Measurements from ENCODE around the gene IRX5. TPM values are rescaled to one million over a fixed set of nuclear protein-coding genes. Genes with fewer than 3 reads are reported as not detected.

Gene IRX5
- total RNA-seq, 1 experiment from 2014 or later, result 1.5 TPM

DNA sequence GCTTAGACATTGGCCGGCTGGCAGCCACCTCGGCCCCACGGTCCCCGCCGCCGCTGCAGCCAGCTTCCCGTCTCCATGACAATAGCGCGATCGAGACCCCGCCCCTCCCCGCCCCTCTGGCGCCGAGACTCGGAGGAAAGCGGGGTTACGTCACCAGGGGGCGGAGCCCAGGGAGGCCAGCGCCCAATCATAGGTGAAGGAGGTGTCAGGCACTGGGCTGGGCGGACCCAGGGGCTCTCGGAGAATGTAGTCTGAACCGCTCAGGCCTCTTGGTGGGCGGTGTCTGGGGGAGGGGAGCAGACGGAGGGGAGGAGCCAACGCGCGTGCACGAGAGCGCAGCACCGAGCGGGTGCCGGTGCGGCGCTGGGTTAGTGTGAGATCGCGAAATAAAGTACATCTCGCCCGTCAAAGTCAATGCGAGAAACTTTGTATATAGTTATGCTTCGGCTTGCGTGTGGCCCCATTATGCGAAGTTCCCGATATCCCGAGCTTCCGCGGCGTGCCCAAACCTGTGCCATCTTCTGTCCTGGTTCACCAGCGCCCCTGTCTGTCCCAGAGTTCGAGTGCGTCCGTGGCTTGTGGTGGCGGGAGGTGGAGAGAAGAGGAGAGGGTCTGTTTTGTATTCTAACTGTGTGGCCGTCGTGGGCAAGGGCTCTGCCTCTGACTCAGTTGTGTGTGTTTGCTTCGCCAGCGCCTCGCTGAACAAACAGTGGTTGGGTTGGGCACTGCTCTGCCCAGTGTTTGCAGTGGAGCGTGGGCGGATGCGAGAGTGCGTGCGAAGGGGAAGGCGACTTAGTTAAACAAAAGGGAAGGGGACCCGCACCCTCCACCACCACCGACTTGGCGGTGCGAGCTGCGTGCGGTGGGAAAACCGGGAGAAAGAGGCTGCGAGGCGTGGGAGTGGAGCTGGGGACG lies 1.3 kb upstream of the IRX5 start:
- peak; percentile 99 for DNase-seq (ENCODE audit: extremely low read depth, low read depth)

DNA sequence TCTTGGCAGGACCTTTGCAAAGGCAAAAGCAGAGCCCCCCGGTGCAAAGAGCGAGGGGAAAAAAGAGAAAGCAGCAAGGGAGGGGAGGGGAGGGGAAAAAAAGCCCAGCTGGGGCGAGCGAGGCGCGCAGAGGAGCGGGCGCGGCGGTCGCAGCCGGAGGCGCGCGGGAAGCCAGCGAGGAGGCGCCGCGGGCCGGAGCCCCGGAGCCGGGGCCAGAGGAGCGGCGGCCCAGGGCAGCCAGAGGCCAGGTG lies 129 bp downstream of the IRX5 start:
- DNase-seq (ENCODE audit: extremely low read depth, low read depth), result no peak

DNA sequence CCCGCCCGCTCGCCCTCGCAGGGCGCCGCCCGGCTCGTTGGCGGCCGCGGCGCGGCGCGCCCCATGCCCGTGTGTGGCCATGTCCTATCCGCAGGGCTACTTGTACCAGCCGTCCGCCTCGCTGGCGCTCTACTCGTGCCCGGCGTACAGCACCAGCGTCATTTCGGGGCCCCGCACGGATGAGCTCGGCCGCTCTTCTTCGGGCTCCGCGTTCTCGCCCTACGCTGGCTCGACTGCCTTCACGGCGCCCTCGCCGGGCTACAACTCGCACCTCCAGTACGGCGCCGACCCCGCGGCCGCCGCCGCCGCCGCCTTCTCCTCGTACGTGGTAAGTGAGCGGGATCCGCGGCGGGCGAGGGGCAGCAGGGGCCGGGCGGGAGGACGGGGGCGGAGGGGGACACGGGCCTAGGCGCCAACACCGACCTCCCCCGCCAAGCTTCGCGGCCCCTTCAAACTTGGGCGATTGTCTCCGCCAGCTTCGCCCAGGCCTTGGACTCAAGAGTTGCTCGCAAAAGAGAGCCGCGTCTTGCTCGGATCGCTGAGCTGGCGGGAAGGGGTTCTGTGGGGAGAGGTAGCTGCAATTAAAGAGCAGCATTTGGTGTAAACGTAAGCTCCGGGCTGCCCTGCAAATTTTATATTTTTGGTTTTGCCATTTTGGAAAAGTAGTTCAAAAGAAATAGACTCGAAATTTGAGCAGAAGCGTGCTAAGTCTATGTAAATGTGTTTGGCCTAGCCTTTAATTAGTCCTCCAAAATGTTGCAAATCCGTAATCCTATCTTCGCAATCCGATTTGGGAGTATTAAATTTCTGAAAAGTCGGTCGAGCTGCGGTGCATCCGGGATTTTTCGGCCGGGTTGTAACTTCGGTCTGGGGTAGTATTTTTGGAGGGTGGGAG lies 702 bp downstream of the IRX5 start:
- no peak for DNase-seq (ENCODE audit: extremely low read depth, low read depth)

DNA sequence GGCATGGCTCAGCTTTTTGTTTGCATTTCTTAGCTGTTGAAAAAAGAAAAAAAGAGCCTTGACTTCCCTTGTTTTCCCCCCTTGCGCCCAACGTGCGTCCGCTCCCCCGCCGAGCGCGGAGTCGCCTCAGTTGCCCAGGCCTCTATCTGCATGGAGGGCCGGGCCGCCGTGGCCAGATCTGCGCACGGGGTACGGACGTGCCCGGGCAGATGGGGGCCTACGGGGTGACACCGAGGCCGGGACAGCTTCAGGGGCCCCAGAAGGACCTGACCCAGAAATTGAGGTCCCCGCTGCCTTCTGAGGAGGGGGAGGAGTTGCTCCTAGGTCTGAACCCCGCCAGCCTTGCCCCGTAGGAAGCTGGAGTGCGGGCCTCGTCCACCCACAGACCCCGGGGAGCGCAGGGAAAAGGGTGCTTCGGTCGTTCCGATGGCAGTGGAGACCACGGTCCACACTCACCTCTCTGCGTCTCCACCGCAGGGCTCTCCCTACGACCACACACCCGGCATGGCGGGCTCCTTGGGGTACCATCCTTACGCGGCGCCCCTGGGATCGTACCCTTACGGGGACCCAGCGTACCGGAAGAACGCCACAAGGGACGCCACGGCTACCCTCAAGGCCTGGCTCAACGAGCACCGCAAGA lies 1.5 kb downstream of the IRX5 start:
- no peak for DNase-seq (ENCODE audit: extremely low read depth, low read depth)

DNA sequence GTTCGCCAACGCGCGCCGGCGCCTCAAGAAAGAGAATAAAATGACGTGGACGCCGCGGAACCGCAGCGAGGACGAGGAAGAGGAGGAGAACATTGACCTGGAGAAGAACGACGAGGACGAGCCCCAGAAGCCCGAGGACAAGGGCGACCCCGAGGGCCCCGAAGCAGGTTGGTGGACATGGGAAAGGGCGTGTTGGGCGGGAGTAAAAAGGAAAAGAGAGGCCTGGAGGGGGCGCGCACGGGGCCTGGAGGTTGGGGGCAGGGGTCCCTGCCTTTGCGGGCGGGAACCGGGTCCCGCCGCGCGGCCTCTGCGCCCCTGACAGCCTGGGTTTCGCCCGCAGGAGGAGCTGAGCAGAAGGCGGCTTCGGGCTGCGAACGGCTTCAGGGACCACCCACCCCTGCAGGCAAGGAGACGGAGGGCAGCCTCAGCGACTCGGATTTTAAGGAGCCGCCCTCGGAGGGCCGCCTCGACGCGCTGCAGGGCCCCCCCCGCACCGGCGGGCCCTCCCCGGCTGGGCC lies 2.1 kb downstream of the IRX5 start:
- no peak for DNase-seq (ENCODE audit: extremely low read depth, low read depth)

DNA sequence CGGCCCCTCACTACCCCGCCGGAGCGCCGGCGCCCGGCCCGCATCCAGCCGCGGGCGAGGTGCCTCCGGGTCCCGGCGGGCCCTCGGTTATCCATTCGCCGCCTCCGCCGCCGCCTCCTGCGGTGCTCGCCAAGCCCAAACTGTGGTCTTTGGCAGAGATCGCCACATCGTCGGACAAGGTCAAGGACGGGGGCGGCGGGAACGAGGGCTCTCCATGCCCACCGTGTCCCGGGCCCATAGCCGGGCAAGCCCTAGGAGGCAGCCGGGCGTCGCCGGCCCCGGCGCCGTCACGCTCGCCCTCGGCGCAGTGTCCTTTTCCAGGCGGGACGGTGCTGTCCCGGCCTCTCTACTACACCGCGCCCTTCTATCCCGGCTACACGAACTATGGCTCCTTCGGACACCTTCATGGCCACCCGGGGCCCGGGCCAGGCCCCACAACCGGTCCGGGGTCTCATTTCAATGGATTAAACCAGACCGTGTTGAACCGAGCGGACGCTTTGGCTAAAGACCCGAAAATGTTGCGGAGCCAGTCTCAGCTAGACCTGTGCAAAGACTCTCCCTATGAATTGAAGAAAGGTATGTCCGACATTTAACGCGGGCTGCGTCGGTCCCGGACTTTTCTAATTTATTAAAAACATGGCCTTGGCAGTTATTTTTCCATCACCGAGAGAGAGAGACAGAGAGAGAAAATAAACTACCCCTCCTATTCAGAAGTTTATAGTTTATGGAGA lies 2.8 kb downstream of the IRX5 start:
- DNase-seq (ENCODE audit: extremely low read depth, low read depth), result no peak

DNA sequence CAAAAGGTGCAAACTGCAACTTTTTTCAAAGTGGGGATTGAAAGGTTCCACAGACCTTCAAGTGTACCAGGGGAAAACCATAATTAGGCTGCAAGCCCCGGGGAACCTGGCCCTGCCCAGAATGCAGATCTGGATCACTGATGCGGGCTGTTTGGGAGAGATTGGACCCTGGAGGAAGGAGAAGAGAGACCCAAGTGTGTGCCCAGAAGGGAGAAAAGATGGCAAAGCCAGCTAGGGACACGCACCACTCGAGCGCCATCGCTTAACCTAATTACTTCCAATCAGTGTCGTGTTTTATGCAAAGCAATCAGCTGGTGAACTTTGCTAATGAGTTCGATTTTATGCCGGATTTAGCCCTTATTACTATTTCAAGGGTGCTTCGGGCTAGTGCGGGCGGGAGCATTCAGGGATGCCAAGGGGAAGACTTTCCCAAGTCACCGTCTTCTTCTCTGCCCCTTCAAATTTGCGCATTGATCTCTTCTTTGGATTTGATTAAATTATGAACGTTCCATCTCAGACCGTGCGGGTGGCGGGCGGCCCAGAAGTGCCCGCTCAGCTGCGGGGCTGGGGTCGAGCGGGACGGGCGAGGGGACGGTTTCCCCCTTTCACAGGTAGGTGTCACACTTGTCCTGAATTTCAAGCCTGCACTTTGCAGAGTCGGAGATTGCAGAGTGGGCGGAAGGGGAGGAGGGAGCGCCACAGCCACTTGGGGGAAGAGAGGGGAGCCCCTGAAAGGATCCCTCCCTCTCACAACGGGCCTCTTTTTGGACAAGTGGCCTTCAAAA lies 4.0 kb downstream of the IRX5 start:
- no peak for DNase-seq (ENCODE audit: extremely low read depth, low read depth)

DNA sequence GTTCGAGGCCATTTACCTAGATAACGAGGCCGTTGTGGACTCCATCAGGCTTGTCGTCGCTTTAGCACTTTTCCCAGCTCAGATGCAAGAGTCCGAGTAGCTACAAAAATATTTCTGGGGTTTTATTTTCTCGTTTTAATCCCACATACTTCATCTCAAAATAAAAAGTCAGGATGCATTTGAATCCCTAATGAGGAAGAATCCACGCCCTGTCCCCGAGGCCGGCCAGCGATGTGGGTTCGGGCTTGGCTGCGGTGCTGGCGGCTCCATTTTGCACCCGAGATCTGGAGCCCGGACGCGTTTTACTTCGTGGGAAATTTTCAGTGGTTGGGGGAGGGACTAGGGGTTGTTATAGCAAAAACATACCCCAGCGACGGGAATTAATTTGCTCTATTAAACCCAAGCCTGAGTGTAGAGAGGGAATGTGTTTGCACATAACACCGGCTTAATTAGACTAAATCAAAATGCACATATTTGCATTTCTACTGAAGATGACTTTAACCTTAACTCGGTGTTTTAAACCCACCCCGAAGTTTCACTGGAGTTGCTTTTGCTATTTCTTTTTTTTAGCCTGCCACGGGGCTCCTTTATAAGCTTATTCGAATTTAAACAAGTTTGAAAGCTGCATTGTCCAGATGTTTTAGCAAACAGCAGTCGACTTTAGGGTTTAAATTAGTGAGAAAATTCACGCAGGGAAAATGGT lies 4.8 kb downstream of the IRX5 start:
- no peak for DNase-seq (ENCODE audit: extremely low read depth, low read depth)

DNA sequence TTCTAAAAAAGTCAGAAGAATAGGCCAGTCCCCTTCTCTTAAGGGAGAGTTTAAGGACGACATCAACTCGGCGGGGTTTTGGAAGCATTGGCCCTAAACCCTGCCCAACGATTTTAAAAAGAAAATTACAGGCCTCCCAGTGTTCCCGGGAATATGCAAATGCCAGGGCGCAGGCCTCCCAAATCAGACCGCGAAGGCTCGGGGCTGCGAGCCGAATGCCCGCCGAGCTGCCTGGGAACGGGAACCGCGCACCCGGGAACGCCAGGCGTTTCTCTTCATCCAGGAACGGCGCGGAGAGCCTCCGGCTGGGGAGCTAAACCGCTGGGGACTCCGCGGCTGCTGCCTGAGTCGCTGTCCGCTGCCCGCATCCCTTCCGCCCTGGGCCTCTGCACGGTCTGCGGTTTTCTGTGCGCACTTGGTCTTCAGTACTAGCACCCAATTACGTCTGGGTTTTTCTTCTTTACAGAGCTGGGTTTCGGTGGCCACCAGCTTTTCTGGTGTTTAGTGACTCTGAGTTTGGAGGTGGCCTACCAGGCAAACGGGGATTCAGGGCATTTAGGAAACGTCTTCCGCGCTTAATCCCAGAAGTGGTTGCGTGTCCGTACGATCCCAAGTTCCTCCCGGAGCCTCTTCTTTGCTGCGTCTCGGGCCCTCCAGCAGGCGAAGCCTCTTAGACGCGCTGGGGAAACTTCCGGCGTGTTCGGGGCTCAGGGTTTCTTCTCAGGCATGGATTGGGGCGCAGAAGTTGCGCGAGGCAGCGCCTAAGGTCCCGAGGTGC lies 5.7 kb downstream of the IRX5 start:
- DNase-seq (ENCODE audit: extremely low read depth, low read depth), result no peak

DNA sequence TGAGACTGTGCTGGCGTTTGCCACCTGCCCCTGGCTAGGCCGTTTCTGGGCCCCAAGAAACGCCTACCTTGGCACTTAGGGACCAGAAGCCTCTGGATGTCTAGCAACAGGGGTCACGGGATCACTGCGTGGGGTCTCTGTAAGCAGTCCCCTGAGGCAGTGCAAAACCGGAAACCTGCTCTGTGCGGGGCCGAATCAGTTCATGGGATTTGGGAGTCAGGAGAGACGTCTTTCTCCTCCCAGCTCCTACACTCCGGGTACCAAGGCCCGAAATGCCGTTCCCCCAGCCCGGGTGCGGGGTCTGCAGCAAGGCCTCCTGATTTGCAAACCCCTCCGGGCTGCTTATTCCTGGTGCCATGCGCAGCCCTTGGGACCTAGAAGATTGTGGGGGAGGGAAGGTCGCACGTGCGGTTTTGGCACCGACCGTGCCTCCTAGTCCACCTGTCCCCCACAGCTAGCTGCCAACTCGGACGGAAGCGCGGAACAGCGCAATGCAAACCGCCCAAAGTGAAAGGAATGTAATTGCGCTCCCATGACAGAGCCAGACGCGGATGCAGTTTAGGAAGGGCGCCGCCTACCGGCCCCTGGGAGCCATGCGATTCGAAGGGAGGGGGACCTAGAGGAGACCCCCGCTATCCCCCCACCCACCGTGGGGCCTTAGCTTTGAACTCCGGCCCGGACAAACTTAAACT lies 6.5 kb downstream of the IRX5 start:
- DNase-seq (ENCODE audit: extremely low read depth, low read depth), result no peak

DNA sequence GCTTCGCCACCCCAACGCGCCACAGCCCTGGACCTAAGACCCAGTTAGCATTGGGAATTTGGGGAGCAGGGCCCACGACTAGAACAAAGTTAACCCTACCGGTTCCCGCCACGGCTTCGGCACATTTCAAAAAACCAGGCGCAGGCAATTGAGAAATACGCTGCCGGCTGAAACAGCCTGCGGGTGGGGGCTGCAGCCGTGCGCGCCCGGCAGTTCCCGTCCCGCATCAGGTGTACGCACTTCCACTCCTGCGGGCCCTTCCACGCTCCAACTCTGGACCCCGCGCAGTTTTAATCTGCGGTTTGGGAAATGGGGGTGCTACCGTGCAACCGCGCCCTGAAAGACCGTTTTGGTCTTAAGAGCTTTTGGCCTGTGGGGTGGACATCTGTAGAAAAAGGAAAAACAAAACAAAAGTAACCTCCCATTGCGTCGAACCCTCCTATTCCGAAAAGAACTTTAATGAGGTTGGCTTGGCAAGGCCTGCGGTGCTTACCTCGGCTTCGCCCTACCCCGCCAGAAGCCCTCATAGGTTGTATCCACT lies 7.1 kb downstream of the IRX5 start:
- DNase-seq (ENCODE audit: extremely low read depth, low read depth), result no peak

DNA sequence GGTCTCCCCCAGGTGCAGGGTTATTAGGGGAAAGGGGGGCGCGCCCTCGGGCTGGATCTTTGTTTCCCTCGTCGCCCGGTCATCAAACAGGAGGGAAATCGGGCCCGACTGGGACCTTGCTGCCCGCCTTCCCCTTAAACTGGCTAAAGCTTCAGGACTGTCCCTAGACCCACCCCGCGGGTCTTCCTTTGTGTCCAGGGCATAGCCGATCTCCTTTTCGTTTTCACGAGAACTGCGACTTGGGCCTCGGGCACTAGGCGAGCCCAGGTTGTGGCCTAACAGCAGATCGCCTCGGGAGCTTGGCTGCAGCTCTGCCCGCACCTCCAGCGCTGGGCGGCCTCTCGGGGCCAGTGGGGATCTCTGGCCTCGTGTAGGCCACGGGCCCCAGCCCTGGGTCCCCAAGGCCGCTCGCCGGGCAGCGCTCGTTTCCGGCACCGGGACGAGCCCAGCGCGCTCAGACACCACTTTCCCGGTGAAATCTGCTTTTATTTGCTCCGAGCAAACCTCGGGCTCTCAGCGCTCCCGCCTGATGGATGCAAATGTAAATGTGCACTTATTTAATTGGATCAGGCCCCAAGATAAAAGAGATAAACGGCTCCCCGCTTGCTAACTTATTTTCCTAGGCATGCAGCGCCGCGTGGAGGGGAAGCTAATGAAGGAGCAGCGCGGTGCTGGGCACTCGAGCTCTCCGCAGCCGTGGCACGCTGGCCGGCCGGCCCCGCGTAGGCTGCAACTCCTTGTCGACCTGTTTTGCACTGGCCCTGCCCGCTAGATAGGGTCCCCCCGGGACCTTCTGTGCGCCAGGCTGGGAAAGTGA lies 7.8 kb downstream of the IRX5 start:
- DNase-seq (ENCODE audit: extremely low read depth, low read depth), result no peak

DNA sequence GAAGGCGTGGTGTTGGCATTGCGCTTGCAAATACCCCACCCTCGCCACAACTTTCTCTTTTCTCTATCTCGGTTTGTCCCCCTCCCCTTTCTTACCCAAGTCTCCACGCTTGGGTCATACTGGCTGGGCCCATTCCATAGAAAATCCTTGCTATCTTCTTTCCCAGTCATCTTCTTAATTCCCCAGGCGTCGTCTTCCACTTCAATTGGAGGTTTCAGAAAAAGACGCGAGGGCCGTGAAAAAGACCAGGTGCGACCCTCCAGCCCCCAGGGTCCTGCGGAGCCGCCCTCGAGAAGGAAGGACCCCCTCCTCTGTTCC lies 8.3 kb downstream of the IRX5 start:
- DNase-seq (ENCODE audit: extremely low read depth, low read depth), result no peak

DNA sequence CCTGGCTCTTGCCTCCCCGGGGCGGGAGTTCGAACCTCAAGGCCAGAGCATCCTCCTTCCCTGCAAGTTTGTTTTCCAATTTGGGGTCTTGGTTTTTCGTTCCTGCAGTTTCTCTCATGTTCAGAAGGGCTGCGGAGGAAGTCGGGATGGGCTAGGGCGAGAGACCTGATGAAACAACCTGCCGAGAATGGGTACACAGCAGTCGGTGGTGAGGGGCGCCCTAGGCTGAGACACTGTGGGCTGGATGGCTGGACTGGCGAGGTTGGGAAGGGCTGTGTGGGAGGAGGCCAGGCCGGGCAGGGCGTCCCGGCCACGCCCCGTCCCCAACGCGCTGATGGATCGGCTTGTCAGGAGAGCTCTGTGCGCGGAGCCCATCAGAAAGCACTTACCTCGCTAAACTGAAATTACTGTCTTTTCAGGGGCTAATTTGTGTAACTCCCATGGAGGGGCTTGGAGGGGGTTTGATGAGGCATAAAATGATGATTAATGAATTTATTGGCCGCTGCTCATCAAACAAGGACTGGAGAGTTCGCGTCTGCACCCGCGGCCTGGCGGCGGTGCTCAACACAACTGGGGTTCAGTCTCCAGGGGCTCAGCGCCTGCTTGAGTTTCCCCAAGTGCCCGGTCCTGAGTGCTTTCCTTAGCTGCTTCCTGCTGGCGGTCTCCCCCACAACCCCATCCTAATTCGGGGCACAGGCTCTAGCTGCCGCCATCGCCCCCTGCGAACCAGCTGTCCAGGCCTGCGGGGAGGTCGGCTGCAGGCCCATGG lies 9.0 kb downstream of the IRX5 start:
- no peak for DNase-seq (ENCODE audit: extremely low read depth, low read depth)

DNA sequence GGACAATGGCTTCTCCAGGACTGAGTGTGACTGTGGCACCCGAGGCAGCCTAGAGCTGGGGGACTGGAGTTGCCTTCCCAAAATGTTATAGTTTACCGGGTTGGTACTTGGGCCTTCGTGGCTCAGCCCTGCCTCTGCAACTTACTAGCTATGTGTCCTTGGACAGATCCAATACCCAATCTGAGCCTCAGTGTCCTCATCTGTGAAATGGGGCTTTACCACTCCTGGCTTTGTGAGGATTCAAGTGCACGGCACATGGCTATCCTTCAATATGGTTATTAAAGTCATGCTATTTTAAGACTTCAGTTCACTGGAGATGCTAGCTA lies 9.6 kb downstream of the IRX5 start:
- no peak for DNase-seq (ENCODE audit: extremely low read depth, low read depth)

DNA sequence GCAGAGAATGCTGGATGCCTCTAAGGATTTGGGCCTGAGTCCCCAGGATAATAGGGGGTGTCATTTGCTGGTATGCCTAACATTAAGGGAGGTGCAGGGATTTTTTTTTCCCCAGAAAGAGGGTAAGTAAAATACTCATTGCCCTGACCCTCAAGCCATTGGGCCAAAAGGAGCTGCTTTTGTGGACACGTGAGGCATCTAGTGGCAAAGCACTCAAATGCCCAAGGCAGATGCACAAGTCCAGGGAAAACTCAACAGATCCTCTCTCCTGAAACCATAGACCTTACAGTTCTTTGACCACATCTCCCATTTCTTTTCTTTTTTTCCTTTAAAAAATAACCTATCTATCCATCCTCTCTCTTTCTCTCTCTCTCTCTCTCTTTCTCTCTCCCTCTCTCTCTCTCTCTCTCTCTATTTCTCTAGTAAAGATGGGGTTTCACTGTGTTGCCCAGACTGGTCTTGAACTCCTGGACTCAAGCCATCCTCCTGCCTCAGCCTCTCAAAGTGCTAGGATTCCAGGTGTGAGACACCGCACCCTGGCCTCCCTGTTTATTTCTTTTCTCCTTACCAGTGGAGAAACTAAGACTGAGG lies 11.8 kb downstream of the IRX5 start:
- no peak for DNase-seq (ENCODE audit: extremely low read depth, low read depth)

All from NCI-H460 (cell line).